HFFc6 (cell line): ENCODE results near the gene CYP24A1. TPM values are rescaled to one million over a fixed set of nuclear protein-coding genes. Genes with fewer than 3 reads are reported as not detected.

Experiments
- DNase-seq: peaks from one replicate; pipeline ENCODE4 v3.0.0-alpha.2; 2018
- H3K27ac Mint-ChIP-seq: 2 replicates; pipeline ENCODE4 v1.8.0; 2020; ENCODE audit warnings: mild to moderate bottlenecking, mixed read lengths
- H3K27me3 Mint-ChIP-seq: 2 replicates; pipeline ENCODE4 v1.8.0; 2021; ENCODE audit warnings: mild to moderate bottlenecking, moderate library complexity, mixed read lengths; ENCODE audit not compliant: insufficient read depth
- H3K36me3 Mint-ChIP-seq: 2 replicates; pipeline ENCODE4 v1.8.0; 2021; ENCODE audit warnings: low read depth, mixed read lengths
- H3K4me1 Mint-ChIP-seq: 2 replicates; pipeline ENCODE4 v1.8.0; 2020; ENCODE audit warnings: low read depth, mixed read lengths
- H3K4me3 Mint-ChIP-seq: 2 replicates; pipeline ENCODE4 v1.8.0; 2020; ENCODE audit warnings: mild to moderate bottlenecking, moderate library complexity, mixed read lengths
- H3K9me3 Mint-ChIP-seq: 2 replicates; pipeline ENCODE4 v1.8.0; 2020; ENCODE audit warnings: mild to moderate bottlenecking, mixed read lengths
- CTCF ChIP-seq: fragments of 200-600 bp; sonication (generic); IDR thresholded peaks from 2 replicates; pipeline ENCODE4 v1.5.0; 2021; ENCODE audit warnings: antibody characterized with exemption, mild to moderate bottlenecking
- total RNA-seq, 6 experiments: library from RNA; stranded (reverse); fragmentation: NEBNext Ultra II Directional; extraction: Animal tissue kit (Norgen Biotek cat#: 25700); gene quantifications; 2 replicates in 1 of 6; 3 replicates in 5 of 6; pipeline ENCODE4 v1.2.3, GENCODE V29; 2021

Gene CYP24A1
- total RNA-seq, 6 experiments from 2014 or later, result 0.11 to 1.1 (median 0.37) TPM; not detected in 2

DNA sequence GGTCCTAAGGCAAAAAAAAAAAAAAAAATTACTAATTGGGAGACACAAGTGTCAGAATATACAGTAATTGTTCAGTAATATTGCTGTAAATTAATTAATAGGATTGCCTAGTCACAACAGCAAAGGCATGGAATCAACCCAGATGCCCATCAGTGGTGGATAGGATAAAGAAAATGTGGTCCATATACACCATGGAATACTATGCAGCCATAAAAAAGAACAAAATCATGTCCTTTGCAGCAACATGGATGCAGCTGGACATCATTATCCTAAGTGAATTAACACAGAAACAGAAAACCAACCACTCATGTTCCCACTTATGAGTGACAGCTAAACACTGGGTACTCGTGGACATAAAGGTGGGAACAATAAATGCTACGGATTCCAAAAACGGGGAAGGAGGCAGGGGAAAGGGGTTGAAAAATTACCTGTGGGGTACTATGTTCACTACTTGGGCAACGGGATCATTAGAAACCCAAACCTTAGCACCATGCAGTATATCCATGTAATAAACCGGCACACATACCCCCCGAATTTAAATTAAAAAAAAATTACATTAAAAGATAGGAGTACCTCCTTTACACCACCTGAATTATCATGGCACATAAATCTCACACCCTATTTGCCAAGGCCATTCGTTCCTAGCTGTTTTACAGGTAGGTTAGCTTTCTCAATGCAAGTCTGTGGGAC is 33.4 kb upstream of the CYP24A1 start:
- TF ChIP-seq CTCF, result no peak
- Mint-ChIP-seq H3K9me3 (no peaks in the 10 kb centered on the region), H3K4me1 (peaks cover 37% of the 10 kb centered on the region), H3K27me3 (peaks cover 4% of the 10 kb centered on the region), H3K27ac (no peak overlapping the region; the same call in 1 of the 2 replicates), H3K4me3 (peak overlapping the region; percentile 95; the same call in 1 of the 2 replicates), H3K36me3 (peaks cover 6% of the 10 kb centered on the region; the same call in 1 of the 2 replicates)
- DNase-seq, result no peak

- H3K36me3 Mint-ChIP-seq, result peaks cover 1% of the 10 kb centered on the region; the same call in 1 of the 2 replicates
- H3K9me3 Mint-ChIP-seq, result no peaks in the 10 kb centered on the region
- TF ChIP-seq CTCF, result no peak
- no peak overlapping the region for H3K27ac Mint-ChIP-seq
- peaks cover 6% of the 10 kb centered on the region for H3K27me3 Mint-ChIP-seq
- DNase-seq, result no peak
- H3K4me3 Mint-ChIP-seq, result no peak overlapping the region
- H3K4me1 Mint-ChIP-seq, result peaks cover 20% of the 10 kb centered on the region
Measured at GRCh38 chr20:54205450-54205849, 31.7 kb upstream of the CYP24A1 start.

GRCh38 chr20:54204481-54204880 is 30.7 kb upstream of the CYP24A1 start:
- DNase-seq, result no peak
- Mint-ChIP-seq H3K36me3 (no peaks in the 10 kb centered on the region), H3K27ac (no peak overlapping the region), H3K27me3 (peaks cover 6% of the 10 kb centered on the region), H3K9me3 (no peaks in the 10 kb centered on the region), H3K4me3 (no peak overlapping the region), H3K4me1 (peaks cover 10% of the 10 kb centered on the region)
- TF ChIP-seq CTCF, result no peak

- H3K4me3 Mint-ChIP-seq, result no peak overlapping the region
Measured at GRCh38 chr20:54204063-54204462, 30.3 kb upstream of the CYP24A1 start.

GRCh38 chr20:54203281-54203680 is 29.5 kb upstream of the CYP24A1 start:
- no peak for DNase-seq
- peaks cover 6% of the 10 kb centered on the region for H3K27me3 Mint-ChIP-seq

More at GRCh38 chr20:54204063-54204462, 30.3 kb upstream of the CYP24A1 start:
- no peak overlapping the region for H3K27ac Mint-ChIP-seq
- no peaks in the 10 kb centered on the region for H3K9me3 Mint-ChIP-seq
- peaks cover 6% of the 10 kb centered on the region for H3K27me3 Mint-ChIP-seq
- no peak for DNase-seq
- no peaks in the 10 kb centered on the region for H3K36me3 Mint-ChIP-seq
- TF ChIP-seq CTCF, result no peak
- H3K4me1 Mint-ChIP-seq, result peaks cover 6% of the 10 kb centered on the region

More at GRCh38 chr20:54203281-54203680, 29.5 kb upstream of the CYP24A1 start:
- H3K27ac Mint-ChIP-seq, result no peak overlapping the region
- H3K4me3 Mint-ChIP-seq, result no peak overlapping the region
- no peaks in the 10 kb centered on the region for H3K36me3 Mint-ChIP-seq
- no peak for TF ChIP-seq CTCF
- no peaks in the 10 kb centered on the region for H3K9me3 Mint-ChIP-seq
- no peaks in the 10 kb centered on the region; the same call in 1 of the 2 replicates for H3K4me1 Mint-ChIP-seq
